PFSK-1 (cell line): ENCODE measurements around the gene KCP.

Experiments used
- FOXP2 ChIP-seq: optimal IDR thresholded peaks from 2 replicates; pipeline ENCODE3; 2011; ENCODE audit warnings: borderline replicate concordance, control low read depth, inconsistent platforms; ENCODE audit not compliant: insufficient read depth; ENCODE audit errors: extremely low read length, extremely low read depth
- POLR2AphosphoS5 ChIP-seq: IDR thresholded peaks from 2 replicates; pipeline ENCODE4 v1.6.1; 2012; ENCODE audit warnings: low read depth, mild to moderate bottlenecking, control low read depth, low read length, moderate library complexity
- REST ChIP-seq, 2 experiments: IDR thresholded peaks; 2 replicates each; pipeline versions ENCODE4 v1.6.1 to v1.8.0; 2011 to 2012; ENCODE audit warnings: low read depth in 2 of 2, low read length in 2 of 2, control low read depth in 1 of 2, inconsistent platforms in 1 of 2, mild to moderate bottlenecking in 1 of 2, moderate library complexity in 1 of 2; ENCODE audit not compliant: insufficient read depth in 1 of 2
- SIN3A ChIP-seq: IDR thresholded peaks from 2 replicates; pipeline ENCODE4 v1.6.1; 2012; ENCODE audit warnings: mild to moderate bottlenecking, low read length, moderate library complexity, borderline replicate concordance; ENCODE audit not compliant: insufficient read depth
- TAF1 ChIP-seq: IDR thresholded peaks from 2 replicates; pipeline ENCODE4 v1.6.1; 2012; ENCODE audit warnings: low read length, control low read depth, borderline replicate concordance; ENCODE audit not compliant: insufficient read depth

The KCP gene

GRCh38 chr7:128908750-128909624 is 1.5 kb downstream of the KCP start:
- no peak for TF ChIP-seq REST (IDR thresholded peaks at IDR 0.05; ENCODE audit: insufficient read depth in 1 of 2, low read depth in 2 of 2, low read length in 2 of 2)
- no peak for TF ChIP-seq FOXP2
- TF ChIP-seq TAF1 = no peak
- no peak for TF ChIP-seq SIN3A
- no peak for TF ChIP-seq POLR2AphosphoS5

- TF ChIP-seq POLR2AphosphoS5 (no peak), SIN3A (no peak), REST (IDR thresholded peaks at IDR 0.05; ENCODE audit: insufficient read depth in 1 of 2, low read depth in 2 of 2, low read length in 2 of 2) (no peak), TAF1 (no peak), FOXP2 (no peak)
Observed at GRCh38 chr7:128906766-128907559, 3.5 kb downstream of the KCP start.

GRCh38 chr7:128906001-128906765 is 4.3 kb downstream of the KCP start:
- no peak for TF ChIP-seq REST (IDR thresholded peaks at IDR 0.05; ENCODE audit: insufficient read depth in 1 of 2, low read depth in 2 of 2, low read length in 2 of 2)
- no peak for TF ChIP-seq TAF1
- TF ChIP-seq POLR2AphosphoS5 = no peak
- TF ChIP-seq SIN3A = no peak

GRCh38 chr7:128904381-128905197 is 5.9 kb downstream of the KCP start:
- no peak for TF ChIP-seq TAF1
- TF ChIP-seq POLR2AphosphoS5 = no peak
- TF ChIP-seq FOXP2 = no peak
- TF ChIP-seq REST (IDR thresholded peaks at IDR 0.05; ENCODE audit: insufficient read depth in 1 of 2, low read depth in 2 of 2, low read length in 2 of 2) = no peak
- TF ChIP-seq SIN3A = no peak
